Measurements from ENCODE around the gene CCL25. TPM values are rescaled to one million over a fixed set of nuclear protein-coding genes. Genes with fewer than 3 reads are reported as not detected.

Gene CCL25
- total and polyA plus RNA-seq, 9 of the 15 experiments (the other 6 are each of a cell fraction or from before 2014, with no cell fraction given) = 0.15 TPM; not detected in 8

DNA sequence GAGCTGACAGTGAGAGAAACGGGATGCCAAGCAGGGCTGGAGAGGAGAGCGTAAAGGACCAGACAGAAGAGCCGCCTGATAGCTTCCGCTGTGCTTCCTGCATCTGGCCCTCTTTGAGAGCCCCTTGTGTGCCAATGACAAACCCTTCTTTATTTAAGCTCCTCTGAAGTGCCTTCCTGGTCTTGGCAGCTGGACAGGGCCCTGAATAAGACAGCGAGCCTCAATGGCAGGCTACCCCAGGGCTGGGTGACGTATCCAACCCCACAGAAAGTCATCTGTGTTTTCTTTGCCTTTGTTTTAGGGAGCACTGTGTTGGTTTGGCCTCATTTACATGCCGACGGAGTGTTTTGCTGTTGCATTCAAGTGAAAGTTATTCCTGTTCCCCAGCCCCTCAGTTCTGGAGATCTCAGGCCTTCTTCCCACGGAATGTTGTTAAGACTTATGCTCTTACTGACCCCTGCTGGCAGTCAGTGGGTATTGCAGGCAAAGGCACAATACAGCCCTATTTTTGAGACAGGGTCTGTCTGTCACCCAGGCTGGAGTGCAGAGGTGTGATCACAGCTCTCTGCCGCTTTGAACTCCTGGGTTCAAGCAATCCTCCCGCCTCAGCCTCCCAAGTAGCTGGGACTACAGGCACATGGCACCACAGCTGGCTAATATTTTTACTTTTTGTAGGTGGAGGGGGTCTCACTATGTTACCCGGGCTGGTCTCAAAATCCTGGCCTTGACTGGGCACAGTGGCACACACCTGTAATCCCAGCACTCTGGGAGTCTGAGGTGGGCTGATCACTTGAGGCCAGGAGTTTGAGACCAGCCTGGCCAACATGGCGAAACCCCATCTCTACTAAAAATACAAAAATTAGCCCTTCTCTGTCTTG lies 16.8 kb downstream of the CCL25 start (continued):
- TF ChIP-seq ZNF318 (IDR thresholded peaks at IDR 0.05; ENCODE audit: borderline replicate concordance in 1 of 2, low read depth in 1 of 2) (no peak), TEAD1 (CRISPR knock-in tag; IDR thresholded peaks at IDR 0.05) (no peak), MBD2 (IDR thresholded peaks at IDR 0.05; ENCODE audit: borderline replicate concordance, low read depth) (no peak), MEIS2 (IDR thresholded peaks at IDR 0.05; ENCODE audit: partially characterized antibody) (no peak), NFXL1 (CRISPR knock-in tag; IDR thresholded peaks at IDR 0.05) (no peak), TRIM25 (IDR thresholded peaks at IDR 0.05; ENCODE audit: borderline replicate concordance) (no peak), ZMIZ1 (IDR thresholded peaks at IDR 0.05; ENCODE audit: low read depth in 2 of 2, low read length in 2 of 2) (no peak), HINFP (tag; conservative IDR thresholded peaks at IDR 0.05; ENCODE audit: low read depth) (no peak), PYGO2 (tag; IDR thresholded peaks at IDR 0.05) (no peak)
